ENCODE results near the gene RXRA.

Gene RXRA

GRCh38 chr9:134402182-134402581, 75.9 kb downstream of the RXRA start:
- DNase-seq (ENCODE audit: low read depth), result no peak

GRCh38 chr9:134403292-134403681, 77.0 kb downstream of the RXRA start:
- DNase-seq (ENCODE audit: low read depth), result no peak

GRCh38 chr9:134403682-134404301, 77.5 kb downstream of the RXRA start:
- no peak for DNase-seq (ENCODE audit: low read depth)

- no peak for DNase-seq (ENCODE audit: low read depth)
Observed at GRCh38 chr9:134404376-134405358, 78.4 kb downstream of the RXRA start.

- DNase-seq (ENCODE audit: low read depth), result no peak
Observed at GRCh38 chr9:134405527-134405926, 79.3 kb downstream of the RXRA start.

- no peak for DNase-seq (ENCODE audit: low read depth)
Observed at GRCh38 chr9:134406366-134407120, 80.3 kb downstream of the RXRA start.

GRCh38 chr9:134407121-134407779, 81.0 kb downstream of the RXRA start:
- DNase-seq (ENCODE audit: low read depth), result peak; percentile 6

- no peak for DNase-seq (ENCODE audit: low read depth)
Observed at GRCh38 chr9:134408389-134408788, 82.1 kb downstream of the RXRA start.

- no peak for DNase-seq (ENCODE audit: low read depth)
Observed at GRCh38 chr9:134408939-134409737, 82.9 kb downstream of the RXRA start.

- no peak for DNase-seq (ENCODE audit: low read depth)
Observed at GRCh38 chr9:134410071-134410834, 84.0 kb downstream of the RXRA start.

GRCh38 chr9:134410835-134411217, 84.6 kb downstream of the RXRA start:
- DNase-seq (ENCODE audit: low read depth), result no peak

GRCh38 chr9:134411440-134412297, 85.4 kb downstream of the RXRA start:
- DNase-seq (ENCODE audit: low read depth), result no peak

GRCh38 chr9:134412298-134412711, 86.0 kb downstream of the RXRA start:
- no peak for DNase-seq (ENCODE audit: low read depth)

- no peak for DNase-seq (ENCODE audit: low read depth)
Observed at GRCh38 chr9:134413112-134413715, 87.0 kb downstream of the RXRA start.

GRCh38 chr9:134413890-134414623, 87.8 kb downstream of the RXRA start:
- DNase-seq (ENCODE audit: low read depth), result no peak

- no peak for DNase-seq (ENCODE audit: low read depth)
Observed at GRCh38 chr9:134414900-134415425, 88.7 kb downstream of the RXRA start.

GRCh38 chr9:134416385-134417015, 90.2 kb downstream of the RXRA start:
- no peak for DNase-seq (ENCODE audit: low read depth)

GRCh38 chr9:134418354-134418753, 92.1 kb downstream of the RXRA start:
- no peak for DNase-seq (ENCODE audit: low read depth)
